Measurements from ENCODE around the gene LTBR.
A peak's percentile ranks its signal among the peaks of the same experiment; 100 is the strongest.
"Not testable (repeated sequence)": the region's sequence is repeated elsewhere in the genome, so short reads cannot be mapped to it uniquely, and the experiment has no call there.

Gene LTBR

DNA sequence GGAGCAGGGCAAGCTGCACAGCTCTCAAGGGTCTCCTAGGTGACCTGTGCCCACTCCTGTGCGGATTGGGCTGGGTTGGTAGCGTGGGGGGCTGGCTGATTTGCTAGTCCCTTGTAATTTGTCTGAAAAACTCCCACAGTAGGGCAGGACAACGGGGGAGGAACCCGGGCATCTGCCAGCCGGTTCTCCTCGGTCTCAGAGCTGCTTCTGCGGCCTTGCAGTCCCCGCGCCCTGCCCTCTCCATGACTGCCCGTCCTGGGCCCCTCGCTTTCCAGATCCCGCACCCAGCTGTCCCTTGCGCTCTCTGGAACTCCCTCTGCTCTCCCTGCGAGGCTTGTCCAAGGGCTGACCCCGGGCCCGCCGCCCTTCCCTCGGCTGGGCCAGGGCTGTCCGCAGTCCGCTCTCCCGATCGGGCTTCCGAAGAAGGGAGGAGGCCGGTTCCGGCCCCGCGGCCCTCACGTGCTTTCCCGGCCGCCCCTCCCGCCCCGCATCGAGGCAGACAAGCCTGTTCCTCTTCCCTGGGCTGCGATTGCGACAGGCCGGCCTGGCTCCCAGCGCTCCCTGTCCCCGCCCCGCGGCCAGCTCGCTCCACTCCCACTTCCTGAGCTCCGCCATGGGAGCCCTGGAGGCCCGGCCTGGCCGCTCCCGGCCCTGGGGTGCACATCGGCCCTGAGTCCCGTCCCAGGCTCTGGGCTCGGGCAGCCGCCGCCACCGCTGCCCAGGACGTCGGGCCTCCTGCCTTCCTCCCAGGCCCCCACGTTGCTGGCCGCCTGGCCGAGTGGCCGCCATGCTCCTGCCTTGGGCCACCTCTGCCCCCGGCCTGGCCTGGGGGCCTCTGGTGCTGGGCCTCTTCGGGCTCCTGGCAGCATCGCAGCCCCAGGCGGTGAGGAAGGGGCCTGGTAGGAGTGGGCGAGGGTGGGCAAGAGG is at the start of gene LTBR:
TSS of gene LTBR (plus strand) at position 591 of the 927 bp plus-strand sequence. CDS start at position 788, 197 bp downstream.
- DNase-seq (ENCODE audit: low spot score), result no peak

DNA sequence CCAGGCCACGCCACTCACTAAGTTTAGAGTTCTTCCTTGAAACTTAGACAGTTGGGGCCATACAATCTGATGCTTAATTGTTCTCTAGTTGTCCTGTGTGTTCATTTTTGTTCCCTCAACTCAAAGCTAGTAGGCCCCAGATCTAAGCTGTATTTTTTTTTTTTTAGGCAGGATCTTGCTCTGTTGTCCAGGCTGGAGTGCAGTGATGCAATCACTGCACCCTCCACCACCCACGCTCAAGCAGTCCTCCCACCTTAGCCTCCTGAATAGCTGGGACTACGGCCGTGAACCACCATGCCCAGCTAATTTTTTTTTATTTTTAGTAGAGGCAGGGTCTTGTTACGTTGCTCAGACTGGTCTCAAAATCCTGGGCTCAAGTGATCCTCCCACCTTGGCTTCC is 49.6 kb upstream of the LTBR start:
- no peak for DNase-seq (ENCODE audit: low spot score)

DNA sequence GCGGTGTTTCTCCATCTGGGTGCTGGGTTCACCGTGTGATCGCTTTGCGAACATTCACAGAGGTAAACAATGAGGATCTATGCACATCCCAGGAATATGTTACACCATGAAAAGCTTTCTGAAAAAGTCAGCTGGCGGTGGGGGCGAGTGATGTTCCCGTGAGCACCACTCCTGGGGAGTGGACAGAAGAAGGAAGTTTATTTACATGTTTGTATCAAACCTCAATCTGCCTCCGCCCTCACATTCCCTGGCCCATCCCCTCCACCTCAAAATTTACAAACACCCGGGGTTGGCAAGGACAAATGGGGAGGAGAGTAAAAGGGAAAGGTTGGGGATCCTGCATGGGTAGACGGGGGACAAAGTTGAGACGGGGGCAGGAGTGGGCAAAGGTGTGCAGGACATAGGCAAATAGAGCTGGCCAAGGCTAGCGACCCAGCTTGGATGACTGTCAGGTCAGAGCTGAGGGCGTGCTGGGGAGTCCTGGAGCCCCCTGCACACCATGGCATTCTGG is 49.0 kb upstream of the LTBR start:
- DNase-seq (ENCODE audit: low spot score), result no peak

DNA sequence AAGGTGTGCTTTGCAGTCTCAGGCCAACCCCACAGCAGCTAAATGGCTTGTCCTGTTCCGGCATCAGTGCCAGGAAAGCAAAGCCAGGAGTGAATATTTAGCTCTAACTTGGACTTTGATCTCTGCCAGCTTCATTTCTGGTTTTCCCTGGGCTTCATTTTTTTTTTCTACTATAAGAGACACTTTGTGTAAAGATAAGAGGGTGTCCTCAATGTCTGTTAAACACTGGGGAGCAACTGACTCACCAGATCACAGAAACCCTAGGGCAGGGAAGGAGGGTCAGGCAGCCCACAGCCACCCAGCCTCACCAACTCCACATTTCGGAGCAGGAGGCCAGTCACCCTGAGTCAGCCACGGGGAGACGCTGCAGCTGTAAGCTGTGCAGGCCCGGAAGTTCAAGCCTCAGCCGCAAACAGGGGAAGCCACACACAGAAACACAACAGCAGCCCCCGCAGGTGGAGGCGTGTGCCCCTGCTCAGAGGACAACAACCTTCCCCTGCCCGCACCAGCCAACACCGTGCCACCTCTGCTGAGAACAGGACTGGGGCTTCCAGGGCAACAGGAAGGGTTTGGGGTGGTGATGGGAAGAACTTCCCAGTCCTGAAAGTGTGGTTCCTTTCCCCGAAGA is 48.4 kb upstream of the LTBR start:
- DNase-seq (ENCODE audit: low spot score), result no peak

DNA sequence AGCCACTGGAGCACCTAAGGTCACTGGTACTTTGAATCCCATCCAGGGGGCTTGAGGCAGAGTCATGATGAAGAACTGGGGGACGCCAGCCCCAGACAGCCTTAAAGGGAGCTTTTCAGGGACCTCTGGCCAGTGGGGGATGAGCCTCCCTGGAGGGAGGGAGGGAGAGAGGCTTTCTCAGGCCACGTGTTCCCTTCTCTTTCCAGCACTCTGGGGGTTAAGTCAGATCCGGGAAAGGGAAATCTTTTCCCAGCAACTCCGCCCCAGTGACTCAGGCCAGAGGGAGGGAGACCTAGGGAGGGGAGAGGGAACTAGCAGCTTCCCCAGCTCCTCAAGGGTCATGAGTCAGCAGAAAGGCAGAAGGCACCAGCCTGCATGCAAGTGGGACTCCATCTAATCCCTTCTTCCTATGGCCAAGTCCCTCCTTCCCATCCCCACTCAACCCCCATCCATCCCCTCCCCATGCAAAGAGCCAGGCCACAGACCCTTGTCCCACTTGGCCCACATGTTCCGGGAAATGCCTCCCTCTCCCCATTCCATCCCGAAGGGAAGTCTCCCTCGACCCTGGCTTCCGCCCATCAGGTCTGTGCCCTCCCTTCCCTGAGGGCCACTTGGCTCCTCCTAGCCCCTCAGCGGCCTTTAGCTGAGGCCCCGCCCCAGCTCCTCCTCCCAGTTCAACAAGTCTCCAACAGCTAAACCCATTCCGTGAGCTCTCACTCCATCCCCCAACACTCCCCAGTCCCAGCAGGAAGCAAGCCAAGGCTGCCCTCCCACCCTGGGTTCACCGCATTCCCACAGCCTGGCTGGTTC is 47.7 kb upstream of the LTBR start:
- DNase-seq (ENCODE audit: low spot score), result peak; percentile 26

DNA sequence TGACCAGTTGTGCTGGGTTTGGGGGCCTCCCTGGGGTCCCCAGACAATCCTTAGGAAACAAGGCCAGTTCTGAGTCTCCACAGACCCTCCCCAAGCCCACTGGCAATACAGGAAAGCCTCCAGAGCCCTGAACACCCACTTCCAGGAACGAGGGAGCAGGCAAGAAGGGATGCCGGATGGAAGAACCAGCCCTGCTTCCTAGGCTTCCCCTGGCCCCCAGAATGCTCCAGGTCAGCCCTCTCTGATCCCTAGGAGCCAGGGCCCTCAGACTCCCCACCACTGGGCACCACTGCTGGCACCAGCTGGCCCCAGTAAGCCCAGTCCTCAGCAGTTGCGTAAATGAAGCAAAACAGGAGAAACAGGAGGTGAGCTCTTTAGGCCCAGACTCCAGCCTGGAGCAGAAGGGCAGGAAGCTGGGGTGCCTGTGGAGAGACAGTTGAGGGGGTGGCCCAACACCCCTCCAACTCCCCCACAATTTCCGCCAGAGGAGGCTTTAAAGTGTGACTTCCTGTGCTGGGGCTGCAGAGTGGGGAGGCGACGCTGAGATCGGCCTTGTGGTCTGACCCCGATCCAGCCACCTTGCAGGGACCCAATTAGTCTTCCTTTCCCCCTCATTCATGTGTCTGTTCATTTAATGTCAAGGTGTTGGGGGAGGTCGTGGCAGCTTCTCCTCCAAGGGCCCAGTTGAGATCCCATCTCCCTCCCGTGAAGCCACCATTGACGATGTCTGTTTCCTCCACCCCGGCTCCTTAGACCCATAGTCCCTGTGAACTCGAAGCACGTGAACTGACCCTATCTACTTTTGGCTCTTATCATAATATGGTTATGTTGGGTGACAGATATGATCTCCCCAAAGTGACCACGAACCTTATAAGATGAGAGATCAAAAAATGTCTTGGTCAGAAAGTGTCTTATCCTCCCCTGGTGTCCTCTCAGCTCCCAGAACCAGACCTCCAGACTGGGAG is 46.8 kb upstream of the LTBR start:
- no peak for DNase-seq (ENCODE audit: low spot score)

DNA sequence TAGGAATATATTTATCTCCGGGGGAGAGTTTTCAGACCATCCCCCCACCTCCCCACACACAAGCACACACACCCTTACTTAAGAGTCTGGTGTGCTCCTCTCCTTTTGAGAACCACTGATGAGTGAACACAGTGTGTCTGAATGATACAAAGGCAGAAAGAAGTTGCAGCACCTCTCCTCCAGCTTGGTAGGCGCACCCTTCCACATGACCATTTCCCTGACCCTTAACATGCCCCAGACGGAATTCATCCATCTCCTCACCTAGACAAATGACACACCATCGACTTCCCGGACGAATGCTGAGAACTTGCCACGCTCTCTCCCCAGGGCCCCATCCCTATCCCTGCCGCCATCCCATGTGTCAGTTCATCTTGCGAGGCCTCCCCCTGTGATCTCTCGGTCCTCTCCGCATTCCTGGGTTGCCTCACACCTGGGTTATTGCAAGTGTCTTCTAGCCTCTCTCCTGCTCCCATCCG is 46.0 kb upstream of the LTBR start:
- no peak for DNase-seq (ENCODE audit: low spot score)

DNA sequence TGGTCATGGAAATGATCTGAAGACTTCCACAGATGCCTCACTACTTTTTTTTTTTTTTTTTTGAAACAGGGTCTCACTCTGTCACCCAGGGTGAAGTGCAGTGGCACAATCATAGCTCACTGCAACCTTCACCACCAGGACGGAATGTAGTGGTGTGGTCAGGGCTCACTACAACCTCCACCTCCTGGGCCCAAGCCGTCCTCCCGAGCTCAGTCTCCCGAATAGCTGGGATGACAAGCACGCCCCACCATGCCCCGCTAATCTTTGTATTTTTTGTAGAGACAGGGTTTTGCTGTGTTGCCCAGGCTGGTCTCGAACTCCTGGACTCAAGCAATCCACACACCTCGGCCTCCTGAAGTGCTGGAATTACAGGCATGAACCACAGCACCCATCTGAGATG is 45.4 kb upstream of the LTBR start:
- not testable (repeated sequence) for DNase-seq (ENCODE audit: low spot score)

DNA sequence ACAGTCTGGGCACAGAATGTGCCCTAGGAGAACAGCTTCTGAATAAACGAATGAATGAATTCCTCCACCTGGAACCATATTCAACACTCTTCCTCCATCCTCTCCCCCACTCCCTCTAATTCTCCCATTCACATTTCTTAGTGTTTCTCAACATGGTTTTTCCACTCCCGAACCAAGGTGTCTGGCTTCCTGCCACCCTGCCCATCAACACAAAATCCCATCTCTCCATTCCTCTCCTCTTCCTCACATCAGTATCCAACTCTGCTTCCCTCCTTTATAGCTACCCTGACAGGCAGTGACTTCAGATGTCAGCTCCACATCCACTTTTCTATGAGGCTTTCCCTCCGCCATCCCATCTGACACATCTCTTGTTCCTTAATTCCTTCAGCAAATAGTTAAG is 45.0 kb upstream of the LTBR start:
- no peak for DNase-seq (ENCODE audit: low spot score)

DNA sequence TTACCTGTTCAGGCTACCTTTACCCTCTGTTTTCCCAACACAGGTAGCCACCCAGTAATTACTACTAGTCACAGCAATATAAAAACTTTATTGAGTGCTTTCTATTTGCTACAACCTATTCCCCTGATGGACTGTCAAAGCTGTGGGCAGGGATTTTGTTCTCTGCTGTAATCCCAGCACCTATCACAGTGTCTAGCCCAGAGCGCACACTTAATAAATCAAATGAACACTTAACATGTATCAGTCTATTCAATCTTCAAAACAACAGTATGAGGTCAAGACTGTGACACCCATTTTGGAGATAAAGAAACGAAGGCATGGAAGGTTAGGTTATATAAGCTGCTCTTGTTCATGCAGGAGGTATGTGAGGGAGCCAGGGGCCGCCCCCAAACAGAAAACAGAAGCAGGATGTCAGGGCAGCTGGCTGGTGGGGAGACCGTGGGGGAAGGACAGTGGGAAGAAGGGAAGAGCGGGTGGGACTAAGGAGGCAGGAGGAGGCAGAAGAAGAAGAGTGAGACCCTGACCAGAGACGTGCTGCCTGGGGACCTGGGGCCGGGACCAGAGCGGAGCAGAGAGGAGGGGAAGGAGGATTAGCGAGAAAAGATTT is 43.8 kb upstream of the LTBR start:
- DNase-seq (ENCODE audit: low spot score), result no peak

DNA sequence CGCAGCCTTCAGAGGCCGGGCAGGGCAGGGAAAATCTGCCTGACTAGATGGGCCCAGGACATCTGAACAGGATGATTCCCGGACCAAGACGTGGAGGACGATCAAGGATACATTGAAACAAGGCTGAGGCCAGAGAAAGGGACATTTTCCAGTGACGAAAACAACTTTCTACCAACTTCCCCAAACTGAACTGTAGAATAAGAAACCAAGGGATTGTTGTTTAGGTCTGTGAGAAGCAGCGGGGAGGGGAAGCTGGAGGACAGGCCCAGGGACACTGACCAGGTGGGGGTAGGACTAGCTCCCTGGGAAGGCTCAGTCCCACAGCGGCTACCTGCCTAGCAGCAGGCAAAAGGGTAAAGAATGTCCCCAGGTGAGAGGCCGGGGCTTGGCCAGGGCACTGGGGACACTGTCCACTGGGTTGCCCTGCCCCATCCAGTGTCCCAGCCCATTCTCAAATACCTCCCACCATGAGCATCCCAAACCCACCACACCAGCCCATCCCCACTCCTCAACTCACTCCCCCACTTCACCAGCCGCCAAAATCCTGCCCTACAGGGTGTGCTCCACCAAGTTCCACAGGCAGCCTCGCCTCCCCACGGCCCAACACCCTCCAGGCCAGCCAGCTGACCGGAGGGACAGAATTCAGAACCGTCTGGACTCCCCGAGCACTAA is 43.1 kb upstream of the LTBR start:
- DNase-seq (ENCODE audit: low spot score), result no peak

DNA sequence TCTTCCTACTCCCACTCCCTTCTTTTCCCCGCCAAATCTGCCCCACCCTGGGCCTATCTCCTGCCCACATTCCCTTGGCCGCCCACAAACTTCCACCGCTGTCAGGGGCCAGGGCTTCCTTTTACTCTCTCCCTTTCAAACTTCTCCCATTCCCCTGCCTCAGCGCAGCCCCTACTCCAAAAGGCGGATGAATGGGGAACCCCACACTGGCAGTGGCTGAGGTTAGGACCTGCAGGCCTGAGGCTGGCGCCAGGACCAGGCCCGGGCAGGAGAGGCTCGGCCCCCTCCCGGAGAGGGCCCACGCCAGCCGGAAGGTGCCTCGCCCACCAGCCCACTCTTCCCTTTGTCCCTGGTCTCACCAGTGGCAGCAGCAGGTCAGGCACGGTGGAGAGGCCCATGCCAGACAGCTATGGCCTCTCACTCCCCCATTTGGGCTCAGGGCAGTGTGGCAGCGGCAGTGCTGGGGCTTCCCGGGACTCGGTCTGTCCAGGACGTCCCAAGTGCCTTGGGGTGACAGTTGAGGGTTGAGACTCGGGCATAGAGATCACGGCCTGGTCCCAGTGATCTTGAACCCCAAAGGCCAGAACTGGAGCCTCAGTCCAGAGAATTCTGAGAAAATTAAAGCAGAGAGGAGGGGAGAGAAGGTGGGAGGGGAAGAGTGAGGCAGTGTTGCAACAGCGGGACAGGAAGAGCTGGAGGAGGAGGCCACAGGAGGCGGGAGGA is 42.4 kb upstream of the LTBR start, which contains the start of gene TNFRSF1A:
TSS of gene TNFRSF1A (minus strand) at position 660 of the 723 bp plus-strand sequence. CDS start at position 398, 262 bp downstream.
- DNase-seq (ENCODE audit: low spot score), result peak; percentile 15

DNA sequence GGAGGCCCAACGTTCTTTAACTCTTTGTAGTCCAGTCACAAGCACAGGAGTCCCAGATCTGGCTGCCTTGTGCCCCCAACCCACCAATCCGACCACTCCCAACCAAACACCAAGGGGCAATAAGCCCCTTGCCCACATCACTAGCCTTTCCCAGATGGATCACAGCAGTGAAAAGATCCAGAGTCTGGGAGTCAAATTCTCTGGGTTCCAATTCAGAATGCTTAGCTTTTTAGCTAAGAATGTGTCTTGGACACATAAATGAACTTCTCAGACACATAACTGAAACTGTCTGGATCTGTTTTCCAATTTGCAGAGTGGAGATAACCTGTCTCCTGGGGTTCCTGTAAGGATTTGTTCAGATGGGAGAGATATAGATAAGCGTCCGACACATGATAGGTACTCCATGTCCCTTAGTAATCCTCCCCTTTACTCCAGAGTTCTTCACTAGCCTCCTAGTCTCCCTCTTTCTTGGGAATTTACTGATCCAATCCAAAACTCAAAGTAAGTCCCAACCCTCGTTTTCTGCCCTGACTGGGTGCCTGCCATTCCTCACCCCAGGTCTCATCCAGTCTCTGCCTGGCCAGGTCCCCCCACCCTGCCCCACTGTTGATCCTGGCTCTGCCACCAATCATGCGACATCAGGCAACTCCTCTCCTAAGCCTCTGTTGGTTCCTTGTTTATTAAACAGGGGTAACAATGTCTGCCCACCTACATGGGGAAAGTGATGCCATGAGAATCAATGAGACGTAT is 41.6 kb upstream of the LTBR start:
- no peak for DNase-seq (ENCODE audit: low spot score)

DNA sequence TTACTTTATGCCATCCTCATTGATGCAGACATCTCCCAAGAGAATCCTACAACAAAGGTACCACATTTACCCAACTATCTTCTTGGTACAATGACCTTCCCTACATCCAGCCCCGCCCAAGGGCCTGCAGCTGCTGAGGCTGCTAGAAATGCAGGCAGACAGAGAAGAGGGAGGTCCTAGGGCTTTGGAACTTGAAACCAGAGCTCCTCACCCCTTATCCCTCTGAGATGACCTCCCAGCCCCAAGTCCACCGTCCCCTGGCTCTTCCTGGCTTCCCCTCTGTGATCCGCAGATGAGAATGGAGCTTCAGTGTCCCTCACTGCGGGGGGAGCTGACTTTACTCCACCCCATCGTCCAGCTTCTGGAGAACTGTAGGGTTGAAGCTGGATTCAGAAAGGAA is 40.4 kb upstream of the LTBR start:
- DNase-seq (ENCODE audit: low spot score), result no peak

DNA sequence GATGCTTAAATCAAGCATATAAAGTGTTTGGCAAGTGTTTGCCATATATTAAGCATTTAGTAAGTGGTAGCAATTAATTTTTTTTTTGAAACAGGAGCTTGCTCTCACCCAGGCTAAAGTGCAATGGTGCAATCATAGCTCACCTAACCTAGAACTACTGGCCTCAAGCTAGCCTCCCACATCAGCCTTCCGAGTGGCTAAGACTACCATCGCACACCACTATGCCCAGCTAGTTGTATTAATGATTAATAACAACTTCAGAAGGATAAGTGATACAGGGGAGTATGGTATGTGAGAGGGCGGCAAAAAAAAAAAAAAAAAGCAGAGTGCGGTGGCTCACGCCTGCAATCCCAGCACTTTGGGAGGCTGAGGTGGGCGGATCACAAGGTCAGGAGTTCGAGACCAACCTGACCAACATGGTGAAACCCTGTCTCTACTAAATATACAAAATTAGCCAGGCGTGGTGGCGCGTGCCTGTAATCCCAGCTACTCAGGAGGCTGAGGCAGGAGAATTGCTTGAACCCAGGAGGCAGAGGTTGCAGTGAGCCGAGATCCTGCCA is 39.8 kb upstream of the LTBR start:
- DNase-seq (ENCODE audit: low spot score), result not testable (repeated sequence)

DNA sequence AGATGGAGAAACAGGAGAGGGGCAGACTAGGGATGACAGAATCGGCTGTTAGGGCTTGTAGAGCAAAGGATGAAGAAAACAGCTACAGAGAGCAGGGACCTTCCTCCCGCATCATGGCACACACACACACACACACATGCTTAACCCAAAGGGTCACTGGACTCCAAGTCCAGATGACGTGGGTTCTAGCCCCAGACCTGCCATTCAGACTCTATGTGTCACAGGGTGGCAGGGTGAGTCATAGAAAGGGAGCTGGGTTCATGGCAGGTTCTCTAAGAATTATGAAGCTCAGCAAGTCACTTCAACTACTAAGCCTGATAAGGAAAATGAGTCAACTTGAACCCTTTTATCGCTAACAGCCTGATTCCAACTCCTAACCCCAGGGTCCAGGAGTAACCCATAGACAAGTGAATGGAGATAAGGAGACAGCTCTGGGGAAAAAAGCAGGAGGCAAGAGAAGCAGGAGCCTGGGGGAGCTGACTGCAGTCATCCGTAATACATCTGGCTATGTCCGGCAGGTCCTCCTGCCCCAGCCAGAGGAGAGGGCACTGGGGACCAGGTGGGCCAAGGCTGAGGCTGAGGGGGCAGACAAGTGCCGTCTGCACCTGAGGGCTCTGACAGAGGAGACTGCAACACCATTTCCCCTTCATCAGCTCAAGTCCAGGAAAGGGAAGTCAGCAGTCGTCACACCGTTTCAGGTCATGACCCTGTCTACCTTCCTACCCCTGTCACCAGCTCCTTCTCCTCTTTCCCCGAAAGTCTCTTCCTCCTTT is 38.5 kb upstream of the LTBR start:
- peak; percentile 42 for DNase-seq (ENCODE audit: low spot score)

DNA sequence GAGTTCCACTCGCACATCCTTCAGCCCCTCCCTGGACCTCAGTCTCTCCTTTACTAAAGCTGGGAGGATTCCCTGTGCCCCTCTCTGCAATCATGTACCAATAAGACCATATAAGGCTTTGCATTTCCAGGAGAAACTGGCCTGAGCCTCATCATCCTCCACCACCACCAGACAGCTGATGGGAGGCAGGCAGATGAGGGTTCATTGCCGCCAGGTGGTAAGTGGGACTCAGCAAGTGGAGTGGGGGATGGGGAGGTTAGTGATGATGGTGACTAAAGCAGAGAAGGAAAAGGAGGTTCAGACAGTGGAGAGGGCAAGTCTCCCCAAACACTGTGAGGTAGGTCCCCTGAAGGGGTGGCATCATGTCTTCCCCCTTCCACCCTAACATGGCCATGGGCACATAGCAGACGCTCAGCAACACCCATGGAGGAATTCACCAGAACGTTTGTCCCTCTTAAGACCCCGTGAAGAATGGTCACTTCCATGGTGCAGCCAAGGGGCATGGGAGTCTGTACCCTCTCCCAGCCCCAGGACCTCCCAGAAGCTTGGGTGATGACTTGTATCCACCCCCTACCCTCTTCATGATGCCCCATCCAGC is 37.6 kb upstream of the LTBR start:
- DNase-seq (ENCODE audit: low spot score), result no peak
